HEK293T (cell line): ENCODE results near the gene B3GNT4.

Experiments
- CTCF ChIA-PET: fragments of 350-600 bp; formaldehyde crosslinking; extraction: SDS; loops from one replicate; lab custom pipeline; 2021; ENCODE audit warnings: antibody characterized with exemption, inconsistent platforms; lab: Yijun Ruan, JAX
- POLR2A ChIA-PET: fragments of 350-600 bp; formaldehyde crosslinking; extraction: SDS; loops from one replicate; lab custom pipeline; 2020; ENCODE audit warnings: antibody characterized with exemption, inconsistent platforms; lab: Yijun Ruan, JAX
- DNase-seq: peaks from one replicate; pipeline ENCODE4 v3.0.0; 2012; ENCODE audit warnings: mixed read lengths; ENCODE audit errors: extremely low spot score
- ARNT ChIP-seq: fragments of 450-650 bp; IDR thresholded peaks from 2 replicates; pipeline ENCODE4 v1.6.1; 2017; ENCODE audit warnings: mild to moderate bottlenecking
- BHLHE40 ChIP-seq: fragments of 450-650 bp; IDR thresholded peaks from 2 replicates; pipeline ENCODE4 v1.6.1; 2016; ENCODE audit warnings: mild to moderate bottlenecking, moderate library complexity, borderline replicate concordance
- CTBP1 ChIP-seq: fragments of 450-650 bp; IDR thresholded peaks from 2 replicates; pipeline ENCODE4 v1.6.1; 2016; ENCODE audit warnings: borderline replicate concordance
- ELF4 ChIP-seq: fragments of 450-650 bp; IDR thresholded peaks from 2 replicates; pipeline ENCODE4 v1.6.1; 2017; ENCODE audit warnings: antibody characterized with exemption
- FOXA1 ChIP-seq: fragments of 450-650 bp; IDR thresholded peaks from 2 replicates; pipeline ENCODE4 v1.6.1; 2016; ENCODE audit warnings: mild to moderate bottlenecking
- FOXK2 ChIP-seq: fragments of 450-650 bp; IDR thresholded peaks from 2 replicates; pipeline ENCODE4 v1.6.1; 2016; ENCODE audit warnings: mild to moderate bottlenecking
- FOXM1 ChIP-seq: fragments of 450-650 bp; IDR thresholded peaks from 2 replicates; pipeline ENCODE4 v1.6.1; 2017; ENCODE audit warnings: mild to moderate bottlenecking, borderline replicate concordance
- HDGF ChIP-seq: fragments of 450-650 bp; IDR thresholded peaks from 2 replicates; pipeline ENCODE4 v1.6.1; 2017; ENCODE audit warnings: antibody characterized with exemption, borderline replicate concordance
- L3MBTL2 ChIP-seq: fragments of 450-650 bp; conservative IDR thresholded peaks from 2 replicates; pipeline ENCODE4 v1.6.1; 2016; ENCODE audit warnings: mild to moderate bottlenecking
- LEF1 ChIP-seq: fragments of 450-650 bp; IDR thresholded peaks from 2 replicates; pipeline ENCODE4 v1.6.1; 2017; ENCODE audit warnings: mild to moderate bottlenecking, borderline replicate concordance
- NFRKB ChIP-seq: fragments of 450-650 bp; IDR thresholded peaks from 2 replicates; pipeline ENCODE4 v1.6.1; 2016; ENCODE audit warnings: mild to moderate bottlenecking, moderate library complexity
- SP1 ChIP-seq: fragments of 450-650 bp; IDR thresholded peaks from 2 replicates; pipeline ENCODE4 v1.6.1; 2017
- SUZ12 ChIP-seq: fragments of 450-650 bp; IDR thresholded peaks from 2 replicates; pipeline ENCODE4 v1.6.1; 2016; ENCODE audit warnings: mild to moderate bottlenecking
- TARDBP ChIP-seq: fragments of 450-650 bp; IDR thresholded peaks from 2 replicates; pipeline ENCODE4 v1.6.1; 2016
- ZNF384 ChIP-seq: fragments of 450-650 bp; IDR thresholded peaks from 2 replicates; pipeline ENCODE4 v1.6.1; 2016
- TF ChIP-seq, protein P1 (sequence below): fragments of 450-650 bp; IDR thresholded peaks from 2 replicates; pipeline ENCODE4 v1.6.1; 2016

The B3GNT4 gene

GRCh38 chr12:122185079-122185478, 18.4 kb upstream of the B3GNT4 start:
- TF ChIP-seq ARNT (no peak), SUZ12 (no peak), TARDBP (no peak), NFRKB (no peak), L3MBTL2 (no peak), FOXA1 (no peak), ELF4 (no peak), ZNF384 (no peak), FOXM1 (no peak), BHLHE40 (no peak), SP1 (no peak), FOXK2 (no peak)
- TF ChIP-seq, protein P1, sequence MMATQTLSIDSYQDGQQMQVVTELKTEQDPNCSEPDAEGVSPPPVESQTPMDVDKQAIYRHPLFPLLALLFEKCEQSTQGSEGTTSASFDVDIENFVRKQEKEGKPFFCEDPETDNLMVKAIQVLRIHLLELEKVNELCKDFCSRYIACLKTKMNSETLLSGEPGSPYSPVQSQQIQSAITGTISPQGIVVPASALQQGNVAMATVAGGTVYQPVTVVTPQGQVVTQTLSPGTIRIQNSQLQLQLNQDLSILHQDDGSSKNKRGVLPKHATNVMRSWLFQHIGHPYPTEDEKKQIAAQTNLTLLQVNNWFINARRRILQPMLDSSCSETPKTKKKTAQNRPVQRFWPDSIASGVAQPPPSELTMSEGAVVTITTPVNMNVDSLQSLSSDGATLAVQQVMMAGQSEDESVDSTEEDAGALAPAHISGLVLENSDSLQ = no peak
- ChIA-PET CTCF (no interaction called here), POLR2A (no interaction called here)
- no peak for DNase-seq

DNA sequence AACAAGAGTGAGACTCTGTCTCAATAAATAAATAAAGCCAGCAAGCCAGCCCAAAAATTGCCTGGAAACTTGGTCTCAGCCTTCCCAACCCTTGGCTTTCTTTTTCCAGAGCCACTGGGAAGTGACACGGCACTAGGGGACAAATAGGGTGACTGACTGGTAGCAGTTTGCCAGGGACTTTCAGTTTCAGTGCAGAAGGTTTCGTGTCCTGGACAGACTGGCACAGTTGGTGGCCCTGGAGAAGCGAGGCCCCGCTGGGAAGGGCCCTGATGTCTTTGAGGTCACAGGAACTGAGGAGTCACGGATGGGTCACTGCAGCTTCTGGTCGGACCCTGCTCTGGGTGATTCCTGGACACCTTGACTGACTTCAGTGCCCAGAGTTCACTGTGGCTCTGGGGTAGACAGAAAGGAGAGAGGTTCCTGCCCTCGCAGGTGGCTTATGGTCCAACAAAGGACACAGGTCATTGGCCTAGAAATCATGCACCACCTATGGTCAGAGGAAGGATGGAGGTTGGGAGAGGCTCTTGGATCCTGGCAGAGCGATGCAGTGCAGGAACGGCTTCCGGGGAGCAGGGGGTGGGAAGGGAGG, 17.9 kb upstream of the B3GNT4 start:
- TF ChIP-seq FOXA1 (no peak), SUZ12 (no peak), BHLHE40 (no peak), NFRKB (no peak), L3MBTL2 (no peak), HDGF (no peak), LEF1 (no peak), ARNT (no peak), ELF4 (no peak), ZNF384 (no peak), FOXM1 (no peak), CTBP1 (no peak), FOXK2 (no peak)
- CTCF ChIA-PET = interaction anchor here (0.6 kb wide), 1 partner anchor 34 kb away, joined by 3 read pairs; no protein-coding TSS in a partner anchor
- no peak for DNase-seq
- POLR2A ChIA-PET = no interaction called here

- no peak for DNase-seq
- ChIA-PET CTCF (no interaction called here), POLR2A (no interaction called here)
- TF ChIP-seq ELF4 (no peak), FOXK2 (no peak), ZNF384 (no peak), FOXM1 (no peak), NFRKB (no peak), LEF1 (no peak), BHLHE40 (no peak)
These were observed 16.0 kb upstream of the B3GNT4 start for GRCh38 chr12:122187466-122187865.

- TF ChIP-seq SUZ12 = no peak
- TF ChIP-seq BHLHE40 = no peak
- TF ChIP-seq LEF1 = no peak
- TF ChIP-seq ELF4 = no peak
- TF ChIP-seq ZNF384 = no peak
- no peak for TF ChIP-seq ARNT
- no peak for TF ChIP-seq FOXM1
- ChIA-PET POLR2A (no interaction called here), CTCF (interaction anchor here (0.6 to 1.2 kb wide), 4 partner anchors 42 to 786 kb away, joined by 3 to 5 read pairs (median 4); no protein-coding TSS in a partner anchor)
- DNase-seq = no peak
These were observed 13.7 kb upstream of the B3GNT4 start for GRCh38 chr12:122189626-122190475.

- ChIA-PET CTCF (interaction anchor here (0.8 to 1.2 kb wide), 4 partner anchors 15 to 66 kb away, joined by 3 to 5 read pairs (median 4); no protein-coding TSS in a partner anchor), POLR2A (no interaction called here)
- TF ChIP-seq, protein P1 = no peak
- TF ChIP-seq ZNF384 = peak; percentile 83
- DNase-seq = peak; percentile 81
These were observed 12.5 kb upstream of the B3GNT4 start for GRCh38 chr12:122190842-122191668.

DNA sequence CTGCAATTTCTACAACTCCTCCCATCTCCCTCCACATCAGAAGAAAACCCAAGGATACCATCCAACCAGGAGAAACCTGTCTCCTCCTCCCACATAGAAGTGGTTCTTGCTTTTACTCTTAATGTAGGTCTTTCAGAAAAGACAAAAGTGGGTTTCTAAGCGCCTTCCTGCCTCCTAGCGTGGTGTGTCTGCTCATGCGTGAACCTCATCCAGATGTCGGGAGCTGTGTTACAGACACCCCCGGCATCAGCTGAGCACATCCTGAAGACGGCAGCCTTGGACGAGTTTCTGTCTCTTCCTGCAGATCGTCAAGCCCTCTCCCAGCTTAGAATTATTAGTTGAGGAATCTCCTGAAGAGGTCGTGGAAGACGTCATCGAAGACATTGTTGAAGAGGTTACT, 11.1 kb upstream of the B3GNT4 start:
- DNase-seq = no peak
- ChIA-PET CTCF (interaction anchor here (1.1 kb wide), 1 partner anchor 37 kb away, joined by 4 read pairs; no protein-coding TSS in a partner anchor), POLR2A (no interaction called here)
- TF ChIP-seq, protein P1 = no peak
- TF ChIP-seq TARDBP (no peak), BHLHE40 (no peak), FOXM1 (no peak)
